Aorta (tissue), 5 donors: ENCODE data around the gene RPP40. TPM values are rescaled to one million over a fixed set of nuclear protein-coding genes. Genes with fewer than 3 reads are reported as not detected.
A peak's percentile ranks its signal among the peaks of the same experiment; 100 is the strongest.

ENCODE experiments used
- ATAC-seq: fragments of 200-7000 bp; cut with Tn5 transposase; one replicate; pipeline ENCODE4 v1.9.1; 2022; ENCODE audit warnings: moderate library complexity; ENCODE audit not compliant: low FRiP score
- DNase-seq, 2 donors: peaks; one replicate each; pipeline ENCODE4 v3.0.0-alpha.2; 2020
- H3K27ac ChIP-seq, 2 donors: one replicate each; pipeline ENCODE4 v1.5.1; 2013; ENCODE audit warnings: low read length in 2 of 2, mild to moderate bottlenecking in 2 of 2, moderate library complexity in 2 of 2, control low read depth in 1 of 2, inconsistent platforms in 1 of 2, low read depth in 1 of 2
- H3K27me3 ChIP-seq, 2 donors: one replicate each; pipeline ENCODE4 v1.6.1; 2013; ENCODE audit warnings: control low read depth in 1 of 2, low read length in 1 of 2, mild to moderate bottlenecking in 1 of 2, moderate library complexity in 1 of 2; ENCODE audit not compliant: insufficient read depth in 2 of 2, control insufficient read depth in 1 of 2
- H3K36me3 ChIP-seq, 2 donors: one replicate each; pipeline ENCODE4 v1.6.1; 2013; ENCODE audit warnings: control low read depth in 1 of 2, low read length in 1 of 2, mild to moderate bottlenecking in 1 of 2; ENCODE audit not compliant: insufficient read depth in 2 of 2, control insufficient read depth in 1 of 2
- H3K4me1 ChIP-seq, 2 donors: one replicate each; pipeline ENCODE4 v1.6.1; 2013; ENCODE audit warnings: low read length in 2 of 2, control low read depth in 1 of 2, mild to moderate bottlenecking in 1 of 2, moderate library complexity in 1 of 2; ENCODE audit not compliant: insufficient read depth in 2 of 2, control insufficient read depth in 1 of 2
- H3K4me3 ChIP-seq, 2 donors: one replicate each; pipeline ENCODE4 v1.5.1; 2013; ENCODE audit warnings: low read length in 2 of 2, control low read depth in 1 of 2, mild to moderate bottlenecking in 1 of 2
- H3K9me3 ChIP-seq: one replicate; pipeline ENCODE4 v1.6.1; 2013; ENCODE audit warnings: mild to moderate bottlenecking, low read length; ENCODE audit not compliant: control insufficient read depth
- WGBS, 2 donors: extraction: QIAGEN DNeasy Blood & Tissue Kit; methylation state at CpG; one replicate each; pipeline ENCODE4 v1.1.7; 2013; 5-methylcytosine and 5-hydroxymethylcytosine counted together
- intact Hi-C, 2 donors: fragments of 100-400 bp; cut with DNase I; formaldehyde crosslinking; loops; one replicate each; pipeline versions ENCODE4 v1.14.2 to v1.15.0; 2022
- long read RNA-seq, 2 donors: library from polyadenylated mRNA; unstranded; transcript quantifications; one replicate each; pipeline ENCODE4 v2.0.0, GENCODE V29; 2020 to 2021
- polyA plus RNA-seq, 2 donors: library from polyadenylated mRNA; stranded (reverse); fragments of 200-250 nt; gene quantifications; one replicate each; pipeline ENCODE4 v1.2.3, GENCODE V29; 2013
- total RNA-seq, 2 donors: library from RNA; stranded (reverse); fragmentation: NEBNext Ultra II Directional; extraction: Animal tissue kit (Norgen Biotek cat#: 25700); gene quantifications; one replicate each; pipeline ENCODE4 v1.2.1, GENCODE V29; 2021
- donor health status: healthy with polysubstance abuse.
- donor health status: Bipolar disorder and iron deficiency.
- donor health status: DM: no; HTN: no; CAD: no.
- donor health status: DM: no; HTN: no; CAD: no.
- donor health status: DM: yes; HTN: yes; CAD: no.

The RPP40 gene, protein sequence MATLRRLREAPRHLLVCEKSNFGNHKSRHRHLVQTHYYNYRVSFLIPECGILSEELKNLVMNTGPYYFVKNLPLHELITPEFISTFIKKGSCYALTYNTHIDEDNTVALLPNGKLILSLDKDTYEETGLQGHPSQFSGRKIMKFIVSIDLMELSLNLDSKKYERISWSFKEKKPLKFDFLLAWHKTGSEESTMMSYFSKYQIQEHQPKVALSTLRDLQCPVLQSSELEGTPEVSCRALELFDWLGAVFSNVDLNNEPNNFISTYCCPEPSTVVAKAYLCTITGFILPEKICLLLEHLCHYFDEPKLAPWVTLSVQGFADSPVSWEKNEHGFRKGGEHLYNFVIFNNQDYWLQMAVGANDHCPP
- total RNA-seq, result 1 to 10 TPM; 3.6 to 4.3 TPM
- 1 to 10 TPM; 2.0 to 5.6 TPM for polyA plus RNA-seq
- long read RNA-seq, donor 1, transcript RPP40-202 (8 exons, 1,483 nt), result major isoform, 7 of 9 reads
- long read RNA-seq, donor 1, partial matches to known transcripts, result 2 of 9 reads
- long read RNA-seq, donor 1, other reads (novel, unspliced or antisense), result 0 of 9 reads
- long read RNA-seq, donor 2, partial matches to known transcripts, result 0 of 2 reads
- long read RNA-seq, donor 2, other reads (novel, unspliced or antisense), result 2 of 2 reads

DNA sequence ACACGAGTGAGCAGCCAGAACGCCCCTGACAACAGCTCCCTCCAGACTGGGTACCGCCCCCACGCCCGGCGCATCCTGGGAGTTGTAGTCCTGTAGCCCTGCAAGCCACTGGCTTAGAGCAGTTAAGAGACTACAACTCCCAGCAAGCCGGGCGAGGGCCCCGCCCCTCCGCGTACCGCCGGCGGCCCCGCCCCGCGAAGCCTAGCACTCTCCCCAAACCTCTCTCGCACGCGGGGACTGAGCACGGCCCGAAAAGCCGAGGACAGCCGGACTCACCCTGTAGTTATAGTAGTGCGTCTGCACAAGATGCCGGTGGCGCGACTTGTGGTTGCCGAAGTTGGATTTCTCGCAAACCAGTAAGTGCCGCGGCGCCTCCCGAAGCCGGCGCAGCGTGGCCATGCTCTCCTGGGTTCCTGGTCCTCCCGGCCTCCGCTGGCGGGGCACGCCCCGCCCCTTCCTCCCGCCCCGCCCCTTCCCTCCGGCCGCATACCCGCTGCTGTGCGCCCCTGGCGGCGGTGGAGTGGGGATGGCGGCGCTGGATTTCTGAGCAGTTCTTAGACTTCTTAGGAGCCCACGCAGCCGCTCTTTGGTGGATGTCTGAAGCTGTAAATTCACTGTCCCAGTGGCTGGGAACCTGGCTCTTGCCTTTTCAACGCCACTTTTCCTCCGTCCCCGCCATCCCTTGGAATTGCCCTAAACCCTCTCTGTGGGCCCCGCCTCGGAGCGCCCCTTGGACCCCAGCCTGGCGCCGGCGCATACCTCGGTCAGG lies at the start of gene RPP40:
Gene RPP40 (minus strand): TSS at position 434 of the 769 bp plus-strand sequence. CDS start 35 bp downstream, at position 399.
- 0 to 1% methylated on average over 62 to 64 of the region's 64 CpGs for WGBS, 2 donors
- intact Hi-C loops, result loop anchor here in 1 of 2 donors (1.0 to 10.0 kb wide), 2 partner anchors 23 to 81 kb away; partner anchors contain the start of gene PPP1R3G
- Histone ChIP-seq H3K36me3 (no peaks in the 10 kb centered on the region), H3K9me3 (no peaks in the 10 kb centered on the region), H3K27me3 (no peaks in the 10 kb centered on the region), H3K4me3 (peak within 1 kb of the TSS; percentile 27 to 37), H3K4me1 (no peaks in the 10 kb centered on the region), H3K27ac (peak within 1 kb of the TSS in 1 of 2 donors; percentile 30)
- peak; percentile 100 for ATAC-seq
- peak; percentile 98 to 100 for DNase-seq

DNA sequence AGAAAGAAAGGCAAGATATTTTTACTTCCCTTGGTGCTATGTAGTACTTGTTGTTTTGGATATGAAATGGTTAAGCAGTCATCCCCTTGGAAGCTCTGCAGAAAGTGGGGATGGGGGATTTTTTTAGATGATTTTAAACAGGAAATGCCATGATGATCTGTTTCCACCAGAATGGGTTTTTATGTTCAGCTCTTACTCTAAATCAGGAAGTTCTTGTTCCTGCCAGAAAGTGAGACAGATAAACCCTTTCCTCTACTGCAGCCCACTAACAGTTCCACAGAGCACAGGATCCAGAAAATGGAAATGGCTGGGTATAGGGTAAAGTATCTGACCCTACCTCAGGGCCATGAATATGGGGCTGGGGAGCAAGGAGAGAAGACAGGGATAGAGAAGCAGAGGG lies 49.2 kb upstream of the RPP40 start:
- no peak for DNase-seq
- ATAC-seq, result no peak
- Histone ChIP-seq H3K27ac (no peak overlapping the region), H3K4me3 (no peak overlapping the region), H3K36me3 (no peaks in the 10 kb centered on the region), H3K9me3 (peaks cover 10% of the 10 kb centered on the region), H3K27me3 (no peaks in the 10 kb centered on the region), H3K4me1 (no peaks in the 10 kb centered on the region)
- intact Hi-C loops, result no loop called here

DNA sequence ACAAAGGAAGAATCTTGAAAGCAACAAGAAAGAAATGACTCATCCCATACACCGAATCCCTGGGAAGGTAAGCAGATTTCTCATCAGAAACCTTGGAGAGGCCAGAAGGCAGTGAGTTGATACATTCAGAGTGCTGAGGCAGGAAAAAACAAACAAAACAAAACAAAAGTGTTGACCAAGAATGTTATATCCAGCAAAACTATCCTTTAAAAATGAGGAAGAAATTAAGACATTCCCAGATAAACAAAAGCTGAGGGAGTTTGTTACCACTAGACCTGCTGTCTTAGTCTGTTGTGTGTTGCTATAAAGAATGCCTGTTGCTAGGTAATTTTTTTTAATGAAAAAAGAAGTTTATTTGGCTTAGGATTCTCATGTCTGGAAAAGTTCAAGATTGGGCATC lies 47.6 kb upstream of the RPP40 start:
- Histone ChIP-seq H3K27ac (no peak overlapping the region), H3K4me1 (no peaks in the 10 kb centered on the region), H3K4me3 (no peak overlapping the region), H3K36me3 (no peaks in the 10 kb centered on the region), H3K9me3 (peaks cover 10% of the 10 kb centered on the region), H3K27me3 (no peaks in the 10 kb centered on the region)
- WGBS, 2 donors, result 88 to 97% methylated on average over 1 of the region's 1 CpG
- intact Hi-C loops, result no loop called here
- DNase-seq, result no peak
- no peak for ATAC-seq

DNA sequence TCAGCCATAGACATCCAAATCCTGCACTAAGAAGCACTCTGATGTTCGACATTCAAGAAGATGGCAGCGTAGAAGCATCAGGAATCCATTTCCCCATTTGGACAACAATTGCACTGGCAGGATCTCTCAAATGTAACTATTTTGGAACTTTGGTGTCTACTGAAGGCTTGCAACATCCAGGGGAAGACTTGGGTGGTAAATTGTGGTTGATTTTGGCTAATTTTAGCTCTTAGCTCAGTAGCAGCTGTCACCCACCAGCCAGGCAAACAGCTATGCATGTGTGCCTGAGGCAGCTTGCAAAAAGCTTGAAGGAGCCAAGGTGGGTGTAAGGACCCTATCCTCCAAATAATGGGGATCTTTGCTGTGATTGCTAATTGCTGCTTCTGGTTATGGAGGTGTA lies 46.2 kb upstream of the RPP40 start:
- DNase-seq, result no peak
- H3K27ac ChIP-seq, result no peak overlapping the region
- no peaks in the 10 kb centered on the region for H3K4me1 ChIP-seq
- H3K9me3 ChIP-seq, result peaks cover 11% of the 10 kb centered on the region
- intact Hi-C loops, result no loop called here
- WGBS, 2 donors, result 93 to 96% methylated on average over 2 of the region's 2 CpGs
- H3K27me3 ChIP-seq, result no peaks in the 10 kb centered on the region
- no peak for ATAC-seq
- no peaks in the 10 kb centered on the region for H3K36me3 ChIP-seq
- H3K4me3 ChIP-seq, result no peak overlapping the region

DNA sequence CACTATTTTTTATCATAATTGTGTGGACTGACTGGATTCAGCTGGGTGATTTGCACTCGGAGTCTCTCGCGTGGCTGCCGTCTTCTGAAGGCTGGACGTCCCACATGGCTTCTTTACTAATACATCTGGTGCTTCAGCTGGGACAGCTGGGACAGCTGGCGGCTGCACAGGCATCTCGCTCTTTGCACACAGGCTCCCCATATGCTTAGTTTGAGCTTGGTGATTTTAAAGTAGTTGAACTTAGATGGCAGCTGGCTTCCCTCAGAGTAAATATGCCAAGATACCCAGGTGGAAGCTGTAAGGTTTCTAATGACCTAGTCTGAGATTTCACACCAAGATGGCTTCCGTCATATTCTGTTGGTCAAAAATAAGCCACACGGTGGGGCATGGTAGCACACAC lies 42.6 kb upstream of the RPP40 start:
- Histone ChIP-seq H3K4me3 (no peak overlapping the region), H3K36me3 (no peaks in the 10 kb centered on the region), H3K27me3 (no peaks in the 10 kb centered on the region), H3K9me3 (peaks cover 8% of the 10 kb centered on the region), H3K4me1 (no peaks in the 10 kb centered on the region), H3K27ac (no peak overlapping the region)
- no peak for DNase-seq
- 98% methylated on average over 9 of the region's 9 CpGs for WGBS, 2 donors
- intact Hi-C loops, result no loop called here
- ATAC-seq, result no peak

DNA sequence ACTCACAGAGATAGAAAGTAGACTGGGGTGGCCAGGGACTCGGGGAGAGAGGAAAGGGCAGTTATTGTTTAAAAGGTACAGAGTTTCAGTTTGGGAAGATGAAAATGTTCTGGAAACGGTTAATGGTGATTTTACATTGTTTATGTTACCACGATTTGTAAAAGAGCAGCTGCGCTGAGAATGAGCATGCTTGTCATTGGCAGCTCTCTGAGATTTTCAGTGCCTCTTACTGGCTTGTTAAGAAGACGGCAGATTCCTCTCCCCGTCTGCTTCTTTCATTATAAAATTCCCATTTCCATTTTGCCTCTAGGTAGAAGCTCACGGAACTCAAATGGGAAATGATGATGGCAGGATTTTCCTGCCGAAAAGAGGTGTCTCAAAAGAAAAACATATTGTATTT lies 41.6 kb upstream of the RPP40 start:
- Histone ChIP-seq H3K36me3 (no peaks in the 10 kb centered on the region), H3K4me1 (no peaks in the 10 kb centered on the region), H3K27me3 (no peaks in the 10 kb centered on the region), H3K9me3 (peaks cover 8% of the 10 kb centered on the region), H3K27ac (no peak overlapping the region), H3K4me3 (no peak overlapping the region)
- DNase-seq (no peak), ATAC-seq (no peak)
- WGBS, 2 donors, result 65 to 72% methylated on average over 8 of the region's 8 CpGs
- intact Hi-C loops, result no loop called here

DNA sequence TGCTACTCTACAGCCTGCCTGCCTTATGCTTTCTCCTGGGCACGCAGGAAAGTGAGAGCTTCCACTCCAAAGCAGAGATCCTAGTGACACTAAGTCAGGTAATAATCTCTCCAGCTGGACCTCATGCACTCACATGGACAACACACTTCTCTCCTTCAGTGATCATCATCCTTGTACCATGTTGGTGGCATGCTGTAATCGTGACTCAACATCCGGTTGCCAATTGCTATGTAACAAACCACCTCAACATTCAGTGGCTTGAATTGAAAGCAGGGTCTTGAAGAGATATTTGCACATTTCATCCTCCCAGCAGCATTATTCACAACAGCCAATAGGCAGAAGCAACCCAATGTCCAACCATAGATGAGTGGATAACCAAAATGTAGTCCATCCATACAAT lies 41.0 kb upstream of the RPP40 start:
- WGBS, 2 donors, result 82 to 93% methylated on average over 3 of the region's 3 CpGs
- Histone ChIP-seq H3K27me3 (no peaks in the 10 kb centered on the region), H3K4me3 (no peak overlapping the region), H3K36me3 (no peaks in the 10 kb centered on the region), H3K4me1 (no peaks in the 10 kb centered on the region), H3K9me3 (peaks cover 6% of the 10 kb centered on the region), H3K27ac (no peak overlapping the region)
- intact Hi-C loops, result no loop called here
- DNase-seq (no peak), ATAC-seq (no peak)

DNA sequence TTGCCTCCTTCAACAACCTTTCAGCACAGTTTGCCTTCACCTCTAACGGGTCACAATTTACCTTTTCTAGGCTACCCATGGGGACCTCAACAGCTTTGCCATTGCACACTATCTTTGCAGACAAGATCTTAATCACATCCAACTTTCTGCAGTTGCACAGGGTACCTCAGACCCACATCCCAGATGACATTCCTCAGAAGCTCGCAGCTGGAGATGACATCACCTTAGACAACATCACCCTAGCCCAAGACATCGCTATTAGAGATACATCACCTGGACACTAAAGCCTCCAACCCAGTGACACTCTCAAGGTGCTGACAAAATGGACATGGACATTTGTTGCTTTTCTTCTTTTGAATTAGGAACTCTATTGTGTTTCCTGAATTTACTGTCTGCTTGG lies 38.6 kb upstream of the RPP40 start:
- no peak for DNase-seq
- no peak overlapping the region for H3K4me3 ChIP-seq
- no peaks in the 10 kb centered on the region for H3K4me1 ChIP-seq
- no peak overlapping the region for H3K27ac ChIP-seq
- WGBS, 2 donors, result 85 to 91% methylated on average over 3 of the region's 3 CpGs
- no peaks in the 10 kb centered on the region for H3K27me3 ChIP-seq
- intact Hi-C loops, result no loop called here
- H3K36me3 ChIP-seq, result no peaks in the 10 kb centered on the region
- ATAC-seq, result no peak
- peaks cover 1% of the 10 kb centered on the region for H3K9me3 ChIP-seq
